HEK293T (cell line): ENCODE measurements around the gene TCEAL9.

Experiments
- CTBP1 ChIP-seq: fragments of 450-650 bp; IDR thresholded peaks from 2 replicates; pipeline ENCODE4 v1.6.1; 2016; ENCODE audit warnings: borderline replicate concordance
- FOXM1 ChIP-seq: fragments of 450-650 bp; IDR thresholded peaks from 2 replicates; pipeline ENCODE4 v1.6.1; 2017; ENCODE audit warnings: mild to moderate bottlenecking, borderline replicate concordance
- SP1 ChIP-seq: fragments of 450-650 bp; IDR thresholded peaks from 2 replicates; pipeline ENCODE4 v1.6.1; 2017
- SUZ12 ChIP-seq: fragments of 450-650 bp; IDR thresholded peaks from 2 replicates; pipeline ENCODE4 v1.6.1; 2016; ENCODE audit warnings: mild to moderate bottlenecking

GRCh38 chrX:103393487-103393886, 37.2 kb downstream of the TCEAL9 start:
- no peak for TF ChIP-seq FOXM1
- no peak for TF ChIP-seq SP1
- TF ChIP-seq SUZ12 = no peak
- no peak for TF ChIP-seq CTBP1
